K562 (cell line): ENCODE data around the gene TSPYL4.

Source experiments
- BRCA1 ChIP-seq, 2 experiments: fragments of 450-650 bp in 1 of 2; sonication (generic) in 1 of 2; formaldehyde crosslinking in 1 of 2; IDR thresholded peaks; 2 replicates each; pipeline versions ENCODE4 v1.5.0 to v1.6.1; 2017 to 2020; ENCODE audit warnings: mild to moderate bottlenecking in 1 of 2, missing genetic modification reagents in 1 of 2
- CTCF ChIP-seq, 3 experiments: IDR thresholded peaks in 2 of 3; conservative IDR thresholded peaks in 1 of 3; 2 replicates each; pipeline ENCODE4 v1.5.1; 2011 to 2012; ENCODE audit warnings: low read length in 3 of 3, mild to moderate bottlenecking in 3 of 3, control low read depth in 2 of 3, improper control_type of control experiment in 1 of 3, inconsistent platforms in 1 of 3, low read depth in 1 of 3, mixed read lengths in 1 of 3, moderate library complexity in 1 of 3; ENCODE audit not compliant: insufficient read depth in 2 of 3
- FIP1L1 ChIP-seq: fragments of 200-400 bp; formaldehyde crosslinking; IDR thresholded peaks from 2 replicates; pipeline ENCODE4 v1.6.1; 2018; ENCODE audit warnings: mild to moderate bottlenecking, low read depth, low read length; ENCODE audit not compliant: poor library complexity, severe bottlenecking
- PCBP2 ChIP-seq: fragments of 200-400 bp; formaldehyde crosslinking; IDR thresholded peaks from 2 replicates; pipeline ENCODE4 v1.6.1; 2018; ENCODE audit warnings: low read length, low read depth, mild to moderate bottlenecking, moderate library complexity; ENCODE audit not compliant: poor library complexity, severe bottlenecking
- POLR2AphosphoS5 ChIP-seq: IDR thresholded peaks from 2 replicates; pipeline ENCODE4 v1.6.1; 2011; ENCODE audit warnings: mild to moderate bottlenecking, low read depth, low read length, moderate library complexity; ENCODE audit not compliant: control insufficient read depth, insufficient read depth
- RAD21 ChIP-seq, 2 experiments: fragments of 250-450 bp in 1 of 2; fragments of 450-650 bp in 1 of 2; sonication (Bioruptor Pico) in 1 of 2; formaldehyde crosslinking in 1 of 2; IDR thresholded peaks in 1 of 2; conservative IDR thresholded peaks in 1 of 2; 2 replicates each; pipeline versions ENCODE4 v1.4.0 to v1.8.0; 2020 to 2022; ENCODE audit warnings: mild to moderate bottlenecking in 2 of 2, moderate library complexity in 1 of 2
- TOE1 ChIP-seq, 2 experiments: fragments of 450-650 bp in 1 of 2; sonication (generic) in 1 of 2; formaldehyde crosslinking in 1 of 2; IDR thresholded peaks; 2 replicates each; pipeline versions ENCODE4 v1.7.1 to v1.8.0; 2016 to 2022; ENCODE audit warnings: borderline replicate concordance in 2 of 2, mild to moderate bottlenecking in 2 of 2, antibody characterized with exemption in 1 of 2, inconsistent platforms in 1 of 2, low read depth in 1 of 2, missing genetic modification reagents in 1 of 2, moderate library complexity in 1 of 2
- USF2 ChIP-seq: sonication (generic); formaldehyde crosslinking; IDR thresholded peaks from 2 replicates; pipeline ENCODE4 v1.5.0; 2020; ENCODE audit warnings: missing genetic modification reagents
- ZNF165 ChIP-seq: fragments of 250-450 bp; sonication (Bioruptor Pico); IDR thresholded peaks from 2 replicates; pipeline ENCODE4 v1.4.0; 2020; ENCODE audit warnings: borderline replicate concordance

GRCh38 chr6:116282698-116283097 lies 28.8 kb upstream of the TSPYL4 start:
- TF ChIP-seq CTCF (IDR thresholded peaks at IDR 0.05 in 2 of 3, conservative IDR thresholded peaks at IDR 0.05 in 1 of 3; ENCODE audit: insufficient read depth in 2 of 3, low read depth in 1 of 3, low read length in 3 of 3) (no peak), POLR2AphosphoS5 (no peak), ZNF165 (CRISPR knock-in tag) (no peak), PCBP2 (no peak), TOE1 (IDR thresholded peaks at IDR 0.05; ENCODE audit: borderline replicate concordance) (no peak), TOE1 (CRISPR knock-in tag; IDR thresholded peaks at IDR 0.05; ENCODE audit: borderline replicate concordance, low read depth) (no peak), USF2 (no peak), FIP1L1 (no peak), BRCA1 (IDR thresholded peaks at IDR 0.05) (no peak), BRCA1 (CRISPR knock-in tag; IDR thresholded peaks at IDR 0.05) (no peak), RAD21 (CRISPR knock-in tag; conservative IDR thresholded peaks at IDR 0.05 in 1 of 2, IDR thresholded peaks at IDR 0.05 in 1 of 2) (no peak)
